Osteocyte (in vitro differentiated cells): ENCODE data around the gene ZNF618. TPM values are rescaled to one million over a fixed set of nuclear protein-coding genes. Genes with fewer than 3 reads are reported as not detected.

Source experiments
- DNase-seq: peaks from one replicate; pipeline ENCODE4 v3.0.0; 2021; ENCODE audit warnings: mixed read lengths; ENCODE audit not compliant: unreplicated experiment; ENCODE audit errors: extremely low spot score
- H3K27ac Mint-ChIP-seq: one replicate; pipeline ENCODE4 v1.8.0; 2021; ENCODE audit warnings: mild to moderate bottlenecking, mixed read lengths; ENCODE audit not compliant: unreplicated experiment
- H3K27me3 Mint-ChIP-seq: one replicate; pipeline ENCODE4 v1.8.0; 2021; ENCODE audit warnings: mixed read lengths; ENCODE audit not compliant: unreplicated experiment
- H3K36me3 Mint-ChIP-seq: one replicate; pipeline ENCODE4 v1.8.0; 2021; ENCODE audit warnings: mixed read lengths; ENCODE audit not compliant: unreplicated experiment
- H3K4me1 Mint-ChIP-seq: one replicate; pipeline ENCODE4 v1.8.0; 2021; ENCODE audit warnings: mixed read lengths; ENCODE audit not compliant: unreplicated experiment
- H3K4me3 Mint-ChIP-seq: one replicate; pipeline ENCODE4 v1.8.0; 2021; ENCODE audit warnings: mild to moderate bottlenecking, moderate library complexity, mixed read lengths; ENCODE audit not compliant: unreplicated experiment
- H3K9me3 Mint-ChIP-seq: one replicate; pipeline ENCODE4 v1.8.0; 2021; ENCODE audit warnings: mixed read lengths; ENCODE audit not compliant: unreplicated experiment
- CTCF ChIP-seq: fragments of 200-600 bp; sonication (generic); IDR thresholded peaks from 2 replicates; pipeline ENCODE4 v1.5.0; 2021; ENCODE audit warnings: antibody characterized with exemption, mild to moderate bottlenecking, moderate library complexity
- total RNA-seq: library from RNA; stranded (reverse); gene quantifications from 2 replicates; pipeline ENCODE4 v1.2.1, GENCODE V29; 2021

Gene ZNF618
- total RNA-seq, 1 donor from 2014 or later = 36.8 TPM

- Mint-ChIP-seq H3K9me3 (peaks cover 7% of the 10 kb centered on the region), H3K27me3 (no peaks in the 10 kb centered on the region), H3K4me3 (no peak overlapping the region), H3K4me1 (peaks cover 6% of the 10 kb centered on the region), H3K27ac (no peak overlapping the region), H3K36me3 (peaks cover 63% of the 10 kb centered on the region)
- TF ChIP-seq CTCF = no peak
- peak; percentile 70 for DNase-seq
These were observed 151.9 kb downstream of the ZNF618 start for GRCh38 chr9:114027863-114028465.

GRCh38 chr9:114028646-114029045 lies 152.5 kb downstream of the ZNF618 start:
- Mint-ChIP-seq H3K27me3 (no peaks in the 10 kb centered on the region), H3K27ac (no peak overlapping the region), H3K4me3 (no peak overlapping the region), H3K4me1 (peaks cover 9% of the 10 kb centered on the region), H3K9me3 (peaks cover 7% of the 10 kb centered on the region), H3K36me3 (peaks cover 58% of the 10 kb centered on the region)
- no peak for TF ChIP-seq CTCF
- DNase-seq = peak; percentile 83

- H3K4me3 Mint-ChIP-seq = no peak overlapping the region
- TF ChIP-seq CTCF = no peak
- DNase-seq = peak; percentile 80
- H3K36me3 Mint-ChIP-seq = peaks cover 54% of the 10 kb centered on the region
- no peaks in the 10 kb centered on the region for H3K9me3 Mint-ChIP-seq
- no peaks in the 10 kb centered on the region for H3K27me3 Mint-ChIP-seq
- no peak overlapping the region for H3K27ac Mint-ChIP-seq
- H3K4me1 Mint-ChIP-seq = peaks cover 9% of the 10 kb centered on the region
These were observed 153.4 kb downstream of the ZNF618 start for GRCh38 chr9:114029311-114030170.

GRCh38 chr9:114030364-114030763 lies 154.3 kb downstream of the ZNF618 start:
- no peak overlapping the region for H3K27ac Mint-ChIP-seq
- H3K36me3 Mint-ChIP-seq = peaks cover 46% of the 10 kb centered on the region
- no peak overlapping the region for H3K4me3 Mint-ChIP-seq
- DNase-seq = peak; percentile 72
- no peaks in the 10 kb centered on the region for H3K27me3 Mint-ChIP-seq
- peaks cover 9% of the 10 kb centered on the region for H3K4me1 Mint-ChIP-seq
- TF ChIP-seq CTCF = no peak
- H3K9me3 Mint-ChIP-seq = no peaks in the 10 kb centered on the region

- H3K4me1 Mint-ChIP-seq = peaks cover 9% of the 10 kb centered on the region
- peaks cover 47% of the 10 kb centered on the region for H3K36me3 Mint-ChIP-seq
- no peaks in the 10 kb centered on the region for H3K9me3 Mint-ChIP-seq
- no peak overlapping the region for H3K27ac Mint-ChIP-seq
- no peaks in the 10 kb centered on the region for H3K27me3 Mint-ChIP-seq
- H3K4me3 Mint-ChIP-seq = no peak overlapping the region
- no peak for DNase-seq
- no peak for TF ChIP-seq CTCF
These were observed 155.0 kb downstream of the ZNF618 start for GRCh38 chr9:114031037-114031630.
